SK-N-MC (cell line): ENCODE measurements around the gene CTU2.

Source experiments
- EZH2 ChIP-seq: fragments of 200-600 bp; sonication (generic); IDR thresholded peaks from one replicate; pipeline ENCODE4 v1.6.1; 2017; ENCODE audit warnings: antibody characterized with exemption
- FOXP2 ChIP-seq: optimal IDR thresholded peaks from 2 replicates; pipeline ENCODE3; 2011; ENCODE audit warnings: mild to moderate bottlenecking, moderate library complexity; ENCODE audit not compliant: insufficient read depth; ENCODE audit errors: extremely low read length, control extremely low read depth

DNA sequence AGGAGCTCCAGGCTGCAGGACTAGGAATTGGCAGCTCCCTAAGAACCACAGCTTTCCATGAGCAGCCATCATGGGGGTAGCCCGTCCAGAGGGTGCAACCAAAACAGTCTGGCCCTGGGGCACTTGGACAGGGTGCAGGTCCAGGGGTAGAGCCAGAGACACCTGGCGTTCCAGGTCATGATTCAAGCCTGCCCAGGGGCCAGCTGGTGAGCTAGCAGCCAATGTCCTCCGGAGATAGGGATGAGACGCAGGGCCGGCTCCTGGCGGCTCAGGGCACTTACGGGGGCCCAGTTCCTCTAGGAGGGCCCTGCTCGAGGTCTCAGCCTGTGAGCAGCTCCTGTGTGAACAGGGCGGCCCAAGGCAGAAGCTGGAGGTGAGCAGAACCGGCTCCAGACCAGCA lies 56.6 kb downstream of the CTU2 start:
- TF ChIP-seq EZH2: no peak
- TF ChIP-seq FOXP2: no peak
